Calu3 (cell line): ENCODE measurements around the gene PRDM2. TPM values are rescaled to one million over a fixed set of nuclear protein-coding genes. Genes with fewer than 3 reads are reported as not detected.

ENCODE experiments used
- BruUV-seq: library from RNA; stranded (reverse); fragments of 400-500 nt; replicated peaks from 2 replicates; lab custom pipeline; 2021; lab: Mats Ljungman, UMichigan
- CTCF ChIA-PET: fragments of 300-600 bp; sonication (Branson Sonifier 250); formaldehyde crosslinking; loops from one replicate; lab custom pipeline; 2022; ENCODE audit warnings: antibody characterized with exemption; lab: Charles Lee
- DNase-seq: peaks from one replicate; pipeline ENCODE4 v3.0.0; 2022
- H3K27ac Mint-ChIP-seq: one replicate; pipeline ENCODE4 v1.8.0; 2022; ENCODE audit warnings: mixed read lengths; ENCODE audit not compliant: unreplicated experiment
- H3K27me3 Mint-ChIP-seq: one replicate; pipeline ENCODE4 v1.8.0; 2022; ENCODE audit warnings: mixed read lengths; ENCODE audit not compliant: unreplicated experiment
- H3K36me3 Mint-ChIP-seq: one replicate; pipeline ENCODE4 v1.8.0; 2022; ENCODE audit warnings: mild to moderate bottlenecking, moderate library complexity, mixed read lengths; ENCODE audit not compliant: insufficient read depth, unreplicated experiment
- H3K4me1 Mint-ChIP-seq: one replicate; pipeline ENCODE4 v1.8.0; 2022; ENCODE audit warnings: mild to moderate bottlenecking, low read depth, mixed read lengths; ENCODE audit not compliant: unreplicated experiment
- H3K4me3 Mint-ChIP-seq: one replicate; pipeline ENCODE4 v1.8.0; 2022; ENCODE audit warnings: mild to moderate bottlenecking, low read depth, moderate library complexity, mixed read lengths; ENCODE audit not compliant: unreplicated experiment
- H3K9me3 Mint-ChIP-seq: one replicate; pipeline ENCODE4 v1.8.0; 2022; ENCODE audit warnings: low read depth, mixed read lengths; ENCODE audit not compliant: unreplicated experiment
- CTCF ChIP-seq: fragments of 200-600 bp; IDR thresholded peaks from one replicate; pipeline ENCODE4 v1.8.0; 2022; ENCODE audit warnings: antibody characterized with exemption; ENCODE audit not compliant: unreplicated experiment
- intact Hi-C: fragments of 100-400 bp; cut with micrococcal nuclease; formaldehyde crosslinking; loops from one replicate; pipeline ENCODE4 v1.10.0; 2022; ENCODE audit not compliant: unreplicated experiment
- total RNA-seq: library from RNA; stranded (reverse); gene quantifications from 2 replicates; pipeline ENCODE4 v1.2.3, GENCODE V29; 2022

PRDM2 gene
- total RNA-seq, 1 experiment from 2014 or later, result 29.9 TPM

GRCh38 chr1:13809461-13810159 is 109.6 kb downstream of the PRDM2 start:
- Mint-ChIP-seq H3K9me3 (no peaks in the 10 kb centered on the region), H3K4me1 (peaks cover 23% of the 10 kb centered on the region), H3K27ac (no peak overlapping the region), H3K4me3 (no peak overlapping the region), H3K27me3 (no peaks in the 10 kb centered on the region), H3K36me3 (peaks cover 6% of the 10 kb centered on the region)
- no peak for DNase-seq
- intact Hi-C loops, result no loop called here
- BruUV-seq, result no TSS peak
- CTCF ChIA-PET, result no interaction called here
- TF ChIP-seq CTCF, result no peak

GRCh38 chr1:13812456-13813397 is 112.7 kb downstream of the PRDM2 start:
- Mint-ChIP-seq H3K36me3 (peaks cover 10% of the 10 kb centered on the region), H3K27ac (peak overlapping the region; percentile 24), H3K4me3 (no peak overlapping the region), H3K9me3 (no peaks in the 10 kb centered on the region), H3K4me1 (peaks cover 23% of the 10 kb centered on the region), H3K27me3 (no peaks in the 10 kb centered on the region)
- peak; percentile 49 for DNase-seq
- intact Hi-C loops, result no loop called here
- BruUV-seq, result no TSS peak
- CTCF ChIA-PET, result no interaction called here
- no peak for TF ChIP-seq CTCF

GRCh38 chr1:13813398-13814012 is 113.5 kb downstream of the PRDM2 start:
- no peak for DNase-seq
- H3K9me3 Mint-ChIP-seq, result no peaks in the 10 kb centered on the region
- H3K36me3 Mint-ChIP-seq, result peaks cover 10% of the 10 kb centered on the region
- H3K27me3 Mint-ChIP-seq, result no peaks in the 10 kb centered on the region
- no peak for TF ChIP-seq CTCF
- no peak overlapping the region for H3K4me3 Mint-ChIP-seq
- CTCF ChIA-PET, result no interaction called here
- peaks cover 23% of the 10 kb centered on the region for H3K4me1 Mint-ChIP-seq
- intact Hi-C loops, result no loop called here
- no TSS peak for BruUV-seq
- no peak overlapping the region for H3K27ac Mint-ChIP-seq

GRCh38 chr1:13814131-13814530 is 114.1 kb downstream of the PRDM2 start:
- Mint-ChIP-seq H3K27me3 (no peaks in the 10 kb centered on the region), H3K9me3 (no peaks in the 10 kb centered on the region), H3K36me3 (peaks cover 10% of the 10 kb centered on the region), H3K27ac (no peak overlapping the region), H3K4me1 (peaks cover 19% of the 10 kb centered on the region), H3K4me3 (no peak overlapping the region)
- CTCF ChIA-PET, result no interaction called here
- DNase-seq, result no peak
- TF ChIP-seq CTCF, result no peak
- no TSS peak for BruUV-seq
- intact Hi-C loops, result no loop called here
